K562 (cell line): Measurements from ENCODE around the gene ASB2. TPM values are rescaled to one million over a fixed set of nuclear protein-coding genes. Genes with fewer than 3 reads are reported as not detected.

Experiments
- ATAC-seq: fragments of 200-7000 bp; cut with Tn5 transposase; 3 replicates; pipeline ENCODE4 v1.9.1; 2020; ENCODE audit warnings: moderate library complexity
- BruUV-seq: library from RNA; stranded (reverse); fragments of 400-500 nt; replicated peaks from 2 replicates; lab custom pipeline; 2021; lab: Mats Ljungman, UMichigan
- CTCF ChIA-PET: fragments of 300-600 bp; formaldehyde crosslinking; extraction: SDS; loops from one replicate; lab custom pipeline; 2021; ENCODE audit warnings: low intra/inter-chr PET ratio; lab: Yijun Ruan, JAX
- POLR2A ChIA-PET: fragments of 300-600, 350-650 bp; sonication (Branson Sonifier 250); formaldehyde crosslinking; extraction: SDS; loops from one replicate; lab custom pipeline; 2021; ENCODE audit warnings: antibody characterized with exemption, inconsistent platforms; lab: Yijun Ruan, JAX
- DNase-seq, 4 experiments: peaks; one replicate each; pipeline versions ENCODE4 v3.0.0 to v3.0.0-alpha.2; 2011 to 2018; ENCODE audit warnings: low spot score in 3 of 4, mixed read lengths in 3 of 4; ENCODE audit errors: extremely low read depth in 1 of 4
- FAIRE-seq: peaks from 2 replicates; lab custom pipeline; 2011; peaks lifted over from hg19 to GRCh38; lab: Jason Lieb, UNC
- H2AFZ ChIP-seq: 2 replicates; pipeline ENCODE4 v1.6.0; 2011; ENCODE audit warnings: low read depth, low read length, control low read depth, inconsistent platforms
- H3K27ac ChIP-seq: fragments of 200-600 bp; 3 replicates; pipeline ENCODE4 v1.8.0; 2011; ENCODE audit warnings: low read depth, mild to moderate bottlenecking, control low read depth, inconsistent platforms, low read length, moderate library complexity, mixed read lengths; ENCODE audit errors: extremely low read depth
- H3K27me3 ChIP-seq, 2 experiments: fragments of 300-600 bp in 1 of 2; 2 replicates in 1 of 2; 3 replicates in 1 of 2; pipeline versions ENCODE4 v1.6.0 to v1.8.0; 2011; ENCODE audit warnings: inconsistent platforms in 2 of 2, low read length in 2 of 2, mild to moderate bottlenecking in 1 of 2, mixed read lengths in 1 of 2, moderate library complexity in 1 of 2; ENCODE audit not compliant: control insufficient read depth in 2 of 2, insufficient read depth in 2 of 2
- H3K36me3 ChIP-seq: fragments of 300-600 bp; 3 replicates; pipeline ENCODE4 v1.8.0; 2011; ENCODE audit warnings: mild to moderate bottlenecking, low read length, inconsistent platforms; ENCODE audit not compliant: control insufficient read depth, insufficient read depth
- H3K4me1 ChIP-seq, 2 experiments: fragments of 200-600 bp in 1 of 2; replicated peaks in 1 of 2; 2 replicates in 1 of 2; 3 replicates in 1 of 2; pipeline versions ENCODE4 v1.5.1 to v1.8.0; 2011; ENCODE audit warnings: inconsistent platforms in 2 of 2, low read length in 2 of 2, mild to moderate bottlenecking in 1 of 2, mixed read lengths in 1 of 2, moderate library complexity in 1 of 2; ENCODE audit not compliant: control insufficient read depth in 2 of 2, insufficient read depth in 2 of 2
- H3K4me2 ChIP-seq: 2 replicates; pipeline ENCODE4 v1.6.1; 2011; ENCODE audit warnings: low read length, control low read depth, inconsistent platforms, mixed read lengths; ENCODE audit not compliant: insufficient read depth
- H3K4me3 ChIP-seq: fragments of 200-600 bp; sonication (generic), shearing (Covaris generic); 2 replicates; pipeline ENCODE4 v1.5.1; 2016; ENCODE audit warnings: control low read depth, inconsistent platforms
- H3K79me2 ChIP-seq: fragments of 200-600 bp; 3 replicates; pipeline ENCODE4 v1.8.0; 2011; ENCODE audit warnings: low read length, inconsistent platforms; ENCODE audit not compliant: control insufficient read depth, insufficient read depth
- H3K9ac ChIP-seq, 2 experiments: 2 replicates each; pipeline versions ENCODE4 v1.6.0 to v1.6.1; 2011; ENCODE audit warnings: low read depth in 2 of 2, low read length in 2 of 2, control low read depth in 1 of 2, inconsistent platforms in 1 of 2, mild to moderate bottlenecking in 1 of 2, mixed read lengths in 1 of 2; ENCODE audit not compliant: insufficient read depth in 1 of 2
- H3K9me1 ChIP-seq: one replicate; pipeline ENCODE4 v1.6.0; 2011; ENCODE audit warnings: inconsistent platforms, mild to moderate bottlenecking, low read length, moderate library complexity; ENCODE audit not compliant: control insufficient read depth, insufficient read depth
- H3K9me3 ChIP-seq: replicated peaks from 2 replicates; pipeline ENCODE4 v1.5.1; 2011; ENCODE audit warnings: low read depth, low read length, inconsistent platforms; ENCODE audit not compliant: control insufficient read depth, insufficient read depth
- H4K20me1 ChIP-seq: replicated peaks from 2 replicates; pipeline ENCODE4 v1.6.1; 2011; ENCODE audit warnings: low read length, inconsistent platforms, mixed read lengths; ENCODE audit not compliant: control insufficient read depth, insufficient read depth
- BCLAF1 ChIP-seq, 2 experiments: fragments of 450-650 bp in 1 of 2; IDR thresholded peaks; 2 replicates each; pipeline ENCODE4 v1.6.1; 2011 to 2017; ENCODE audit warnings: low read depth in 2 of 2, antibody characterized with exemption in 1 of 2, borderline replicate concordance in 1 of 2, low read length in 1 of 2, mild to moderate bottlenecking in 1 of 2, mixed read lengths in 1 of 2; ENCODE audit not compliant: control insufficient read depth in 1 of 2
- BRD9 ChIP-seq: fragments of 450-650 bp; IDR thresholded peaks from 2 replicates; pipeline ENCODE4 v1.6.1; 2018; ENCODE audit warnings: low read depth; ENCODE audit not compliant: partially characterized antibody
- CHD4 ChIP-seq: fragments of 200-600 bp; sonication (generic); IDR thresholded peaks from 3 replicates; pipeline ENCODE4 v1.6.1; 2012; ENCODE audit warnings: low read depth, mild to moderate bottlenecking, mixed read lengths, low read length, inconsistent platforms; ENCODE audit not compliant: insufficient read depth, insufficient replicate concordance, poor library complexity, severe bottlenecking
- DLX4 ChIP-seq: fragments of 250-450 bp; sonication (Bioruptor Pico); IDR thresholded peaks from 2 replicates; pipeline ENCODE4 v1.6.1; 2021; ENCODE audit warnings: mild to moderate bottlenecking
- OTX1 ChIP-seq: fragments of 450-650 bp; formaldehyde crosslinking; IDR thresholded peaks from 2 replicates; pipeline ENCODE4 v1.4.0; 2022; ENCODE audit warnings: mild to moderate bottlenecking
- ZFP1 ChIP-seq: fragments of 450-650 bp; formaldehyde crosslinking; IDR thresholded peaks from 2 replicates; pipeline ENCODE4 v1.4.0; 2020; ENCODE audit warnings: mild to moderate bottlenecking, mixed read lengths
- WGBS: fragments of 100-300 bp; shearing (Covaris generic); methylation state at CpG from one replicate; pipeline ENCODE4 v1.1.6; 2016; ENCODE audit warnings: low coverage, mixed read lengths; ENCODE audit not compliant: insufficient coverage; ENCODE audit errors: missing lambda C conversion rate; 5-methylcytosine and 5-hydroxymethylcytosine counted together
- in situ Hi-C: fragments of 300-500 bp; cut with MboI; formaldehyde crosslinking; loops from 4 replicates; pipeline ENCODE4 v1.15.0; 2018; ENCODE audit warnings: inconsistent platforms, mixed read lengths
- intact Hi-C: fragments of 100-400 bp; cut with micrococcal nuclease; formaldehyde crosslinking; loops from 2 replicates; pipeline ENCODE4 v1.14.2; 2022
- polyA plus RNA-seq, 8 experiments: library from polyadenylated mRNA; depleted of rRNA in 4 of 8; stranded (reverse) in 5 of 8; unstranded in 3 of 8; fragments of >200 nt; fragmentation: Nextera tagmentation in 2 of 8; fragmentation: Illumina TruSeq in 1 of 8; extraction: Ambion mirVana in 2 of 8; extraction: Trizol in 1 of 8; gene quantifications; 2 replicates each; pipeline versions ENCODE4 v1.2.1 to v1.2.3, GENCODE V29; 2011 to 2014; ENCODE audit warnings: inconsistent platforms in 1 of 8, missing spikeins in 1 of 8
- total RNA-seq, 7 experiments: library from RNA; depleted of rRNA in 6 of 7; stranded (reverse); fragments of >200 nt in 6 of 7; fragmentation: Illumina TruSeq in 2 of 7; extraction: Trizol in 2 of 7; gene quantifications; 2 replicates each; pipeline versions ENCODE4 v1.2.1 to v1.2.3, GENCODE V29; 2011 to 2021; ENCODE audit warnings: low replicate concordance in 1 of 7

The ASB2 gene
- total and polyA plus RNA-seq, 9 of the 15 experiments (the other 6 are each of a cell fraction or from before 2014, with no cell fraction given): not detected

- Histone ChIP-seq H3K79me2 (no peaks in the 10 kb centered on the region), H4K20me1 (no peaks in the 10 kb centered on the region), H2AFZ (no peak overlapping the region), H3K27me3 (peaks cover 0 to 24% of the 10 kb centered on the region in 2 experiments; a peak in 3 of 5 replicates), H3K9ac (no peak overlapping the region), H3K36me3 (no peaks in the 10 kb centered on the region), H3K9me3 (no peaks in the 10 kb centered on the region), H3K4me1 (no peaks in the 10 kb centered on the region), H3K4me3 (no peak overlapping the region), H3K4me2 (no peak overlapping the region), H3K27ac (no peak overlapping the region), H3K9me1 (no peaks in the 10 kb centered on the region)
- TF ChIP-seq OTX1 (CRISPR knock-in tag): no peak
- TF ChIP-seq ZFP1 (CRISPR knock-in tag): no peak
- TF ChIP-seq BRD9: no peak
- no peak for TF ChIP-seq DLX4 (CRISPR knock-in tag)
- TF ChIP-seq CHD4: no peak
- no peak for TF ChIP-seq BCLAF1 (IDR thresholded peaks at IDR 0.05; ENCODE audit: borderline replicate concordance in 1 of 2, control insufficient read depth in 1 of 2, low read depth in 2 of 2, low read length in 1 of 2)
- ChIA-PET CTCF (no interaction called here), POLR2A (no interaction called here)
- FAIRE-seq (no peak), ATAC-seq (no peak), DNase-seq (no peak)
- WGBS: 3% methylated on average over 13 of the region's 26 CpGs
- intact Hi-C loops (loop anchor here (10.0 kb wide), 1 partner anchor 1076 kb away; no protein-coding TSS in a partner anchor), in situ Hi-C loops (no loop called here)
- no TSS peak for BruUV-seq
Measured at GRCh38 chr14:93928184-93929047, 48.0 kb downstream of the ASB2 start.
